ENCODE measurements around the gene NRIP1. TPM values are rescaled to one million over a fixed set of nuclear protein-coding genes. Genes with fewer than 3 reads are reported as not detected.

Gene NRIP1
- total RNA-seq, 1 experiment from 2014 or later = not detected

DNA sequence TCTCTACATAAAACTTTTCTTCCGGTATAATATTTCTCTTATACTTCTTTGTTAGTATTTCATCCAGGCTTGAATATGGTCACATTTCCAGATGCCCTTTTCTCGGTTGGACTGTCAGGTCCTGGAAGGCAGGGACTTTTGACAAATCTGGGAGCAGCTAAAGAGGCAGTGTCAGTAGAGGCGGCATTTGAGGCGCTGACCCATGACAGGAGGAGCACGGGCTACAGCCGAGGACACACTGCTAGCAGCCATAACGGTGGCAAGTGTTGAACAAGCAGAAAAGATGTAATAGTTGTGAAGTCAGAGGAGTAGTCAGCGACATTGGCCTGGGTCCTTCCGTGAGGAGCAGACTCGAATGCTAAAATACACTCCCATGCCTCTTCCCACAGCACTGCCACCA, 14.5 kb upstream of the NRIP1 start:
- Histone ChIP-seq H3K27me3 (ENCODE audit: low read length) (no peaks in the 10 kb centered on the region; the same call in 1 of the 2 replicates), H3K79me2 (ENCODE audit: low read length) (no peaks in the 10 kb centered on the region), H3K4me2 (ENCODE audit: low read depth, low read length, poor library complexity, severe bottlenecking) (no peak overlapping the region), H4K20me1 (ENCODE audit: insufficient read depth, low read depth, low read length) (no peaks in the 10 kb centered on the region), H3K4me3 (ENCODE audit: low read length) (no peak overlapping the region), H3K9ac (ENCODE audit: low read length) (no peak overlapping the region), H3K9me2 (replicated peaks; ENCODE audit: insufficient read depth, low read length) (no peaks in the 10 kb centered on the region), H3K9me3 (ENCODE audit: low read length) (peaks cover 13% of the 10 kb centered on the region), H3K27ac (ENCODE audit: low read length) (no peak overlapping the region), H2AFZ (ENCODE audit: low read length) (no peak overlapping the region), H3K4me1 (ENCODE audit: low read length) (no peaks in the 10 kb centered on the region), H3K36me3 (ENCODE audit: insufficient read depth, low read length) (no peaks in the 10 kb centered on the region)
- DNase-seq = no peak

DNA sequence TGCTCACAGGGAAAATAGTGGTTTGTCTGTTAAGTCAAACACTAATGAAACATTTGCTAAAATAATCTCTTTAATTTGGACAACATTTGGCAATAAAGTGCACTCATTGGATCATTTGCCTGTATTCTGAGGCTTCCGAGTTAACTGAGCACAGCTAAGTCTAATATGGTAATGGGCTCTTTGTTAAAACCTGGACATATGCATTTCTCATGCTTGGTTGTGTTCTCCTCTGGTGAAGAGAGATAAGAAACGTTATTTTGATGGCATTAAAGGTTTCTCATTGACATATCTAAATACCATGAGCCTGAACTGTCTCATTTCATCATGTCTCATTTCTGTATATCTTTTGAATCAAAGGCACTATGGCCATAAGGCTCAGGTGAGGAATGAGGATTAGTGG, 13.4 kb upstream of the NRIP1 start:
- Histone ChIP-seq H3K9ac (ENCODE audit: low read length) (no peak overlapping the region), H3K4me3 (ENCODE audit: low read length) (no peak overlapping the region), H3K79me2 (ENCODE audit: low read length) (no peaks in the 10 kb centered on the region), H3K9me3 (ENCODE audit: low read length) (peaks cover 8% of the 10 kb centered on the region), H3K27ac (ENCODE audit: low read length) (no peak overlapping the region), H3K27me3 (ENCODE audit: low read length) (no peaks in the 10 kb centered on the region; the same call in 1 of the 2 replicates), H3K4me1 (ENCODE audit: low read length) (no peaks in the 10 kb centered on the region), H3K9me2 (replicated peaks; ENCODE audit: insufficient read depth, low read length) (no peaks in the 10 kb centered on the region), H3K36me3 (ENCODE audit: insufficient read depth, low read length) (no peaks in the 10 kb centered on the region), H3K4me2 (ENCODE audit: low read depth, low read length, poor library complexity, severe bottlenecking) (no peak overlapping the region), H2AFZ (ENCODE audit: low read length) (no peak overlapping the region), H4K20me1 (ENCODE audit: insufficient read depth, low read depth, low read length) (no peaks in the 10 kb centered on the region)
- DNase-seq = no peak

DNA sequence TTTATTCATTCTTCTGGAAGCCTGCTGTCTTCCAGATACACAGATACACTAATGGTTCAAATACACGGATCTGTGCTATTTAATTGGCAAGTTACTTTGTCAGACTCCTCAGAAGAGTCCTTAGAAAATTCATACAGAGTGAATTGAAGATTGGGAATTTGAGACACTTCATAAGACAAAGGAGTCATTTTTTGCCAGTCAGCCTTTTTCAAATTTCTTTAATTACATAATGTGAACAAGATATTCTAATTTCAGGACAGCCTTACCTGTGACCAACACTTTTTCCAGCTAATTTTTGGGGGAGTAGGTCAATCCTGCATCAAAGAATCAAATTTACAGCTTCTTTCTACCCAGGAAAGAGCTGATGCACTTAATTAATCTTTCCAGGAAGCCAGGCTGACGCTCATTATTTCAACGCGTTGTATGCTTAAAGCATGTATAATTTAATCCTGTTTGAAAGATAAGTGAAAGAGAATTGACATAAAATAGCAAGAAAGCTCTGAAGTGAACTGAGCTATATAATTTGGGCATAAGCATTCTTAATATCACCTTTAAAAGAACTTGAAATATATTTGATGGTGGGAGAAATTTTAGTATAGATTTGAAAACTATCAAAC, 12.8 kb upstream of the NRIP1 start:
- Histone ChIP-seq H3K9me2 (replicated peaks; ENCODE audit: insufficient read depth, low read length) (no peaks in the 10 kb centered on the region), H2AFZ (ENCODE audit: low read length) (no peak overlapping the region), H3K79me2 (ENCODE audit: low read length) (no peaks in the 10 kb centered on the region), H3K4me3 (ENCODE audit: low read length) (no peak overlapping the region), H3K4me2 (ENCODE audit: low read depth, low read length, poor library complexity, severe bottlenecking) (no peak overlapping the region), H4K20me1 (ENCODE audit: insufficient read depth, low read depth, low read length) (no peaks in the 10 kb centered on the region), H3K4me1 (ENCODE audit: low read length) (no peaks in the 10 kb centered on the region), H3K27ac (ENCODE audit: low read length) (no peak overlapping the region), H3K9me3 (ENCODE audit: low read length) (peaks cover 6% of the 10 kb centered on the region; the same call in 1 of the 2 replicates), H3K27me3 (ENCODE audit: low read length) (no peaks in the 10 kb centered on the region; the same call in 1 of the 2 replicates), H3K9ac (ENCODE audit: low read length) (no peak overlapping the region), H3K36me3 (ENCODE audit: insufficient read depth, low read length) (no peaks in the 10 kb centered on the region)
- DNase-seq = no peak

DNA sequence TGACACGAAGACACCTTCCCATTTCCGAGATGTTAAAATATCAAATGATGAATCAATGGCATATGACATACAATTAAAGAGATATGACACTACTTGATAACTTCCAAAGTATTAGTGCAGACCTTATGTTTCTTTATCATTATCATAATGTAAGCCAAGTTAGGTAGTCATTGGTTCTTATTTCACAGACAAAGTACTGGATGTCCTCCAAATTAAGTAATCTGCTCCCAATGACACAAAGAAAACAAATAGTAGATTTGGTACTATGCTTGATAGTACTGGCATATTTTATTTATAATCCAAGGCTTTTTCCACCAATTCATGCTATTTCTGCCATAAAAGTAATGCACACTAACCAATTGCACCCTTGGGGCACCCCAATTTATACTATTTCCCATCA, 11.9 kb upstream of the NRIP1 start:
- H3K4me1 ChIP-seq (ENCODE audit: low read length) = no peaks in the 10 kb centered on the region
- no peak overlapping the region for H3K4me2 ChIP-seq (ENCODE audit: low read depth, low read length, poor library complexity, severe bottlenecking)
- no peak for DNase-seq
- H3K9me2 ChIP-seq (replicated peaks; ENCODE audit: insufficient read depth, low read length) = no peaks in the 10 kb centered on the region
- no peak overlapping the region for H3K4me3 ChIP-seq (ENCODE audit: low read length)
- H3K27ac ChIP-seq (ENCODE audit: low read length) = no peak overlapping the region
- H3K9ac ChIP-seq (ENCODE audit: low read length) = no peak overlapping the region
- H3K79me2 ChIP-seq (ENCODE audit: low read length) = no peaks in the 10 kb centered on the region
- H2AFZ ChIP-seq (ENCODE audit: low read length) = no peak overlapping the region
- H3K27me3 ChIP-seq (ENCODE audit: low read length) = no peaks in the 10 kb centered on the region; the same call in 1 of the 2 replicates
- H3K36me3 ChIP-seq (ENCODE audit: insufficient read depth, low read length) = no peaks in the 10 kb centered on the region
- H3K9me3 ChIP-seq (ENCODE audit: low read length) = peaks cover 6% of the 10 kb centered on the region; the same call in 1 of the 2 replicates
- H4K20me1 ChIP-seq (ENCODE audit: insufficient read depth, low read depth, low read length) = no peaks in the 10 kb centered on the region

DNA sequence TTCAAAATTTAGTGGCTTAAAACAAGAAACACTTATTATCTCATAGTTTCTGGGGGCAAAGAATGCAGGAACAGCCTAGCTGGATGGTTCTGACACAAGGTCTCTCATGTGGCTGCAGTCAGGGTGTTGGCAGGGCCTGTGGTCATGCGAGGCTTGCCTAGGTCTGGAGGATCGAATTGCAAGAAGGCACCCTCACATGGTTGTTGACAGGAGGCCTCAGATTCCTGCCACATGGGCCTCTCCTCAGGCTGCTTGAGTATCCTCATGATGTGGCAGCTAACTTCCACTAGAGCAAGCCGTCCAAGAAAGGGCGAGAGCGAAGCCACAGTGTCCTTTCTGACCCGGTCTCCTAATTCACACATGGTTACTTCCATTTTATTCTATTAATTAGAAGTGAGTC, 6.2 kb upstream of the NRIP1 start:
- H2AFZ ChIP-seq (ENCODE audit: low read length) = no peak overlapping the region
- no peaks in the 10 kb centered on the region for H3K27me3 ChIP-seq (ENCODE audit: low read length)
- peaks cover 2% of the 10 kb centered on the region; the same call in 1 of the 2 replicates for H3K4me1 ChIP-seq (ENCODE audit: low read length)
- H3K9me3 ChIP-seq (ENCODE audit: low read length) = peaks cover 6% of the 10 kb centered on the region; the same call in 1 of the 2 replicates
- no peaks in the 10 kb centered on the region for H3K36me3 ChIP-seq (ENCODE audit: insufficient read depth, low read length)
- DNase-seq = no peak
- H3K27ac ChIP-seq (ENCODE audit: low read length) = no peak overlapping the region
- no peak overlapping the region for H3K4me2 ChIP-seq (ENCODE audit: low read depth, low read length, poor library complexity, severe bottlenecking)
- H3K4me3 ChIP-seq (ENCODE audit: low read length) = no peak overlapping the region
- no peak overlapping the region for H3K9ac ChIP-seq (ENCODE audit: low read length)
- H4K20me1 ChIP-seq (ENCODE audit: insufficient read depth, low read depth, low read length) = no peaks in the 10 kb centered on the region
- no peaks in the 10 kb centered on the region for H3K9me2 ChIP-seq (replicated peaks; ENCODE audit: insufficient read depth, low read length)
- no peaks in the 10 kb centered on the region for H3K79me2 ChIP-seq (ENCODE audit: low read length)

DNA sequence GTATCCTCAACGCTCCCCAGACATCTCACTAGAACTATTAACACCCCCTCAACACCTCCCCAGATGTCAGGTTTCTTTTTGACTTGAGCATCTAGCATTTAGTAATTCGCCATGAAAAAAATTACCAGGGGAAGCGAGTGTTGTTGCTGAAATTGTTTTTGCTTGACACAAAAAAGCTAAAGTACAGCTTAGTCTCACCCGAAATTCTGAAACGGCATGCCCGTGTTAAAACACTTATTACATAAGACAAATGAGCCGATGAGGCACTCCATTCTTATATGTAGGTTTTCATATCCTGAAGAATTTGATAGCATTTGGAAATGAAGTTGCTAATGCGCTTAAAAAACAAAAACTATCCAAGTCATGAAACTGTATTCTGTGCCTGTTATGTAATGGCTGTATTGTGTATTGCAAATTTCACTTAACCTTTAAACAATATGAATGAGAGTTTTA, 1.3 kb upstream of the NRIP1 start:
- H3K4me3 ChIP-seq (ENCODE audit: low read length) = no peak overlapping the region

DNA sequence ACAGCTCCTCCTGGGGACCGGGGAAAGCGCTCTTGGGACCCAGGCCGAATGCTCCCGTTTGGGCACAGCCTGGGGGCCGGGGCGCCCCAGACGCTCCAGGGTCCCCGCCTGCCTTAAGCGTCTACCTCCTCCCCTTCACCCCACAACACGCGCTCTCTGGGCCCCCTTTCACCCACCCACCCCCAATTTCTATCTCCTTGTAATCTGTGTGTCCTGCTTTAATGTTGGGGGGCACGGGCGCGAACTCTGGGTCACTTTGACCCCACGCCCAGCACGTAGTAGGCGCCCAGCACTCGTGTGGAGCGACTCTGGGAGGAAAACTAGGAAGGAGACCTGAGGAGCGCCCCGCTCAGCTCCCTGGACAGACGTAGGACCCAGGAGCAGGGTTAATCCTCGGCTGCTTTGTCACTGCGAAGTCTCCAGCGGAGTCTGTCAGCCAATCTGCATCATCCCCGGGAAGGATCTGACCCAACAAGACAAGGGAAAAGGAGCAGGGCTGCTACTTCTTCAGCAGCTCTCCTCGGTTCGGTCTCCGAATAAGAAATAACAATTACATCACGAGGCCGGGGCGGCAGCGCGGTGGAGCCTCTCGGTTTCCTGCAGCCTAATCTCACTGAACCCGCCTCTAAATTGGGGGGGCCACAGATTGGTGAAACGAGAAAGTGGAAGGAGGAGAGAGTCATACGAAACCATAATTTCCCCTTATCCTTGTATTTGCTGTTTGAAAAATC, 757 bp upstream of the NRIP1 start:
- H3K27me3 ChIP-seq (ENCODE audit: low read length) = no peaks in the 10 kb centered on the region
- H3K4me2 ChIP-seq (ENCODE audit: low read depth, low read length, poor library complexity, severe bottlenecking) = peak overlapping the region; percentile 28
- no peaks in the 10 kb centered on the region for H3K79me2 ChIP-seq (ENCODE audit: low read length)
- H3K9me3 ChIP-seq (ENCODE audit: low read length) = no peaks in the 10 kb centered on the region
- H3K9me2 ChIP-seq (replicated peaks; ENCODE audit: insufficient read depth, low read length) = no peaks in the 10 kb centered on the region
- H3K27ac ChIP-seq (ENCODE audit: low read length) = no peak overlapping the region
- H3K4me3 ChIP-seq (ENCODE audit: low read length) = no peak overlapping the region
- no peaks in the 10 kb centered on the region for H4K20me1 ChIP-seq (ENCODE audit: insufficient read depth, low read depth, low read length)
- H3K9ac ChIP-seq (ENCODE audit: low read length) = no peak overlapping the region
- no peak for DNase-seq
- no peak overlapping the region for H2AFZ ChIP-seq (ENCODE audit: low read length)
- no peaks in the 10 kb centered on the region for H3K36me3 ChIP-seq (ENCODE audit: insufficient read depth, low read length)
- peaks cover 3% of the 10 kb centered on the region; the same call in 1 of the 2 replicates for H3K4me1 ChIP-seq (ENCODE audit: low read length)

More for the DNA sequence above, 1.3 kb upstream of the NRIP1 start:
- no peaks in the 10 kb centered on the region for H3K9me2 ChIP-seq (replicated peaks; ENCODE audit: insufficient read depth, low read length)
- H3K27ac ChIP-seq (ENCODE audit: low read length) = no peak overlapping the region
- H4K20me1 ChIP-seq (ENCODE audit: insufficient read depth, low read depth, low read length) = no peaks in the 10 kb centered on the region
- H3K79me2 ChIP-seq (ENCODE audit: low read length) = no peaks in the 10 kb centered on the region
- no peak overlapping the region for H3K9ac ChIP-seq (ENCODE audit: low read length)
- H3K36me3 ChIP-seq (ENCODE audit: insufficient read depth, low read length) = no peaks in the 10 kb centered on the region
- H3K4me1 ChIP-seq (ENCODE audit: low read length) = peaks cover 3% of the 10 kb centered on the region; the same call in 1 of the 2 replicates
- no peaks in the 10 kb centered on the region for H3K27me3 ChIP-seq (ENCODE audit: low read length)
- H3K4me2 ChIP-seq (ENCODE audit: low read depth, low read length, poor library complexity, severe bottlenecking) = peak overlapping the region; percentile 28
- no peak overlapping the region for H2AFZ ChIP-seq (ENCODE audit: low read length)
- H3K9me3 ChIP-seq (ENCODE audit: low read length) = no peaks in the 10 kb centered on the region
- no peak for DNase-seq

DNA sequence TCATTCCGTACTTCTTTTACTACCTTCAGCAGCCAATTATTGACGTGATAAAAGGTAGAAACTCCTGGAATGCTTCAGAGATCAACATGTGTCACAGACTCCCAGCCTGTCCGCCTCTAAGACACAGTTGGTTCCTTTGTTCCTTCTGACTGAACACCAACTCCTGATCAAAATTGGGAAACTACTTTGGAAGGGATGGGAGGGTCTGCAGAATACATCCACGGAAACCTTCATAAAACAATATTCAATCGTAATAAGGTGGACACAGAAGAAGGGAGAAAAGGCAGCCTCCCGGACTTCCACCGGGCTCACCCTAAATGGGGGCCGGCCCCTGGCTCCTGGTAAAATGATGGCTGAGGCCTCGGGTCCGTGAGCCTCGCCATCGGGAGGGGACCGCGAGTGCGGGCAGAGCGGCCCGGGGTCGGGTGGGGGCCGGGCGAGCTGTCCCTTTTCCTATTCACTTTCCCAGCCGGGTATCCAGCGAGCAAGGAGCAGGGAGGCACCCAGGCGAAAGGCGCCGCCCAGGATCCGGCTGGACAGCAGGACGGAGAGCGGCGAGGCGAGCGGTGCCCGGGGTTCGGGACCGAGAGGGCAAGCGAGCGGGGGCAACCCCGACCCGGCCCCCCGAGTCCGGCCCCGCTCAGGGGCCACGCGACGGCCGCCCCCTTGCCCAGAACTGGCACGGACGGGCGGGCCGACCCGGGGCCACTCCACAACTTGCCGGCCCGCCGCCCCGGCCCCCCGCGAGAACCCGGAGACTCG, 805 bp downstream of the NRIP1 start:
- no peaks in the 10 kb centered on the region for H3K36me3 ChIP-seq (ENCODE audit: insufficient read depth, low read length)
- H3K9ac ChIP-seq (ENCODE audit: low read length) = no peak overlapping the region
- no peaks in the 10 kb centered on the region for H3K27me3 ChIP-seq (ENCODE audit: low read length)
- H3K4me2 ChIP-seq (ENCODE audit: low read depth, low read length, poor library complexity, severe bottlenecking) = no peak overlapping the region
- no peak overlapping the region for H3K4me3 ChIP-seq (ENCODE audit: low read length)
- no peaks in the 10 kb centered on the region for H3K79me2 ChIP-seq (ENCODE audit: low read length)
- H3K27ac ChIP-seq (ENCODE audit: low read length) = no peak overlapping the region
- no peaks in the 10 kb centered on the region for H3K9me3 ChIP-seq (ENCODE audit: low read length)
- H4K20me1 ChIP-seq (ENCODE audit: insufficient read depth, low read depth, low read length) = no peaks in the 10 kb centered on the region
- H3K4me1 ChIP-seq (ENCODE audit: low read length) = peaks cover 3% of the 10 kb centered on the region; the same call in 1 of the 2 replicates
- DNase-seq = no peak
- no peak overlapping the region for H2AFZ ChIP-seq (ENCODE audit: low read length)
- no peaks in the 10 kb centered on the region for H3K9me2 ChIP-seq (replicated peaks; ENCODE audit: insufficient read depth, low read length)
